Osteoblast (primary cell): ENCODE results near the gene NUDT17. TPM values are rescaled to one million over a fixed set of nuclear protein-coding genes. Genes with fewer than 3 reads are reported as not detected.

Experiments used
- DNase-seq: peaks from one replicate; pipeline ENCODE4 v3.0.0; 2011; ENCODE audit warnings: low spot score, mixed read lengths; ENCODE audit not compliant: insufficient read length; ENCODE audit errors: missing footprints
- H2AFZ ChIP-seq: 2 replicates; pipeline ENCODE4 v1.6.0; 2011; ENCODE audit warnings: mild to moderate bottlenecking, low read length
- H3K27ac ChIP-seq: 2 replicates; pipeline ENCODE4 v1.5.1; 2011; ENCODE audit warnings: mild to moderate bottlenecking, low read depth, low read length, moderate library complexity
- H3K27me3 ChIP-seq: 2 replicates; pipeline ENCODE4 v1.6.0; 2012; ENCODE audit warnings: mild to moderate bottlenecking, control low read depth, inconsistent platforms, low read length, moderate library complexity; ENCODE audit not compliant: insufficient read depth
- H3K36me3 ChIP-seq: 2 replicates; pipeline ENCODE4 v1.5.1; 2011; ENCODE audit warnings: mild to moderate bottlenecking, low read length, control low read depth, moderate library complexity; ENCODE audit not compliant: insufficient read depth
- H3K4me1 ChIP-seq: 2 replicates; pipeline ENCODE4 v1.5.1; 2011; ENCODE audit warnings: mild to moderate bottlenecking, low read length, control low read depth, moderate library complexity; ENCODE audit not compliant: insufficient read depth
- H3K4me2 ChIP-seq: 2 replicates; pipeline ENCODE4 v1.6.0; 2011; ENCODE audit warnings: mild to moderate bottlenecking, low read length; ENCODE audit not compliant: insufficient read depth
- H3K4me3 ChIP-seq: fragments of 200-600 bp; sonication (generic); 3 replicates; pipeline ENCODE4 v1.5.1; 2012; ENCODE audit warnings: mild to moderate bottlenecking, low read length, inconsistent platforms; ENCODE audit not compliant: insufficient read depth
- H3K79me2 ChIP-seq: 2 replicates; pipeline ENCODE4 v1.6.0; 2012; ENCODE audit warnings: mild to moderate bottlenecking, low read length, control low read depth, inconsistent platforms; ENCODE audit not compliant: insufficient read depth
- H3K9me3 ChIP-seq: 2 replicates; pipeline ENCODE4 v1.5.1; 2011; ENCODE audit warnings: low read depth, low read length, control low read depth
- H4K20me1 ChIP-seq: 2 replicates; pipeline ENCODE4 v1.6.0; 2012; ENCODE audit warnings: mild to moderate bottlenecking, low read length, control low read depth; ENCODE audit not compliant: insufficient read depth
- CTCF ChIP-seq: IDR thresholded peaks from 2 replicates; pipeline ENCODE4 v1.5.1; 2011; ENCODE audit warnings: mild to moderate bottlenecking, low read depth, low read length, moderate library complexity; ENCODE audit errors: extremely low read depth
- total RNA-seq: library from RNA; depleted of rRNA; stranded (reverse); fragments of >200 nt; gene quantifications from 2 replicates; pipeline ENCODE4 v1.2.3, GENCODE V29; 2012

NUDT17 gene
- total RNA-seq, 1 donor, result 4.0 TPM

GRCh38 chr1:145845144-145845513 lies 301 bp upstream of the NUDT17 start:
- peaks cover 62% of the 10 kb centered on the region for H3K36me3 ChIP-seq
- no peak for TF ChIP-seq CTCF
- peaks cover 26% of the 10 kb centered on the region for H3K4me1 ChIP-seq
- DNase-seq, result no peak
- H4K20me1 ChIP-seq, result no peaks in the 10 kb centered on the region
- peak overlapping the region; percentile 82 for H2AFZ ChIP-seq
- no peaks in the 10 kb centered on the region for H3K9me3 ChIP-seq
- no peaks in the 10 kb centered on the region for H3K27me3 ChIP-seq
- no peaks in the 10 kb centered on the region for H3K79me2 ChIP-seq
- H3K4me3 ChIP-seq, result peak overlapping the region; percentile 81
- peak overlapping the region; percentile 65 for H3K27ac ChIP-seq
- peak overlapping the region; percentile 93 for H3K4me2 ChIP-seq

GRCh38 chr1:145846201-145846612 lies 777 bp downstream of the NUDT17 start:
- peaks cover 34% of the 10 kb centered on the region for H3K4me1 ChIP-seq
- no peaks in the 10 kb centered on the region for H3K27me3 ChIP-seq
- no peaks in the 10 kb centered on the region for H3K9me3 ChIP-seq
- H3K36me3 ChIP-seq, result peaks cover 63% of the 10 kb centered on the region
- DNase-seq, result peak; percentile 88
- H3K27ac ChIP-seq, result peak overlapping the region; percentile 65
- H3K4me2 ChIP-seq, result peak overlapping the region; percentile 93
- peak overlapping the region; percentile 81 for H3K4me3 ChIP-seq
- TF ChIP-seq CTCF, result peak; percentile 70
- no peaks in the 10 kb centered on the region for H4K20me1 ChIP-seq
- peak overlapping the region; percentile 82 for H2AFZ ChIP-seq
- H3K79me2 ChIP-seq, result no peaks in the 10 kb centered on the region

GRCh38 chr1:145847827-145848226 lies 2.4 kb downstream of the NUDT17 start:
- no peak overlapping the region for H3K27ac ChIP-seq
- H3K79me2 ChIP-seq, result no peaks in the 10 kb centered on the region
- no peak for TF ChIP-seq CTCF
- no peak overlapping the region for H3K4me2 ChIP-seq
- H3K9me3 ChIP-seq, result no peaks in the 10 kb centered on the region
- H2AFZ ChIP-seq, result no peak overlapping the region
- peak; percentile 61 for DNase-seq
- no peaks in the 10 kb centered on the region for H3K27me3 ChIP-seq
- H4K20me1 ChIP-seq, result no peaks in the 10 kb centered on the region
- H3K4me1 ChIP-seq, result peaks cover 34% of the 10 kb centered on the region
- no peak overlapping the region for H3K4me3 ChIP-seq
- H3K36me3 ChIP-seq, result peaks cover 59% of the 10 kb centered on the region

GRCh38 chr1:145849356-145850160 lies 4.1 kb downstream of the NUDT17 start:
- Histone ChIP-seq H2AFZ (peak overlapping the region; percentile 39), H3K4me2 (peak overlapping the region; percentile 47)
- DNase-seq, result peak; percentile 92

More at GRCh38 chr1:145849356-145850160, 4.1 kb downstream of the NUDT17 start:
- Histone ChIP-seq H3K27me3 (no peaks in the 10 kb centered on the region), H3K4me1 (peaks cover 34% of the 10 kb centered on the region), H3K9me3 (no peaks in the 10 kb centered on the region), H3K79me2 (no peaks in the 10 kb centered on the region), H3K4me3 (peak overlapping the region; percentile 13), H3K36me3 (peaks cover 65% of the 10 kb centered on the region), H3K27ac (peak overlapping the region; percentile 50), H4K20me1 (no peaks in the 10 kb centered on the region)
- TF ChIP-seq CTCF, result peak; percentile 54
